K562 (cell line): ENCODE measurements around the gene CD300A. TPM values are rescaled to one million over a fixed set of nuclear protein-coding genes. Genes with fewer than 3 reads are reported as not detected.

ENCODE experiments used
- CBFA2T3 ChIP-seq: fragments of 450-650 bp; IDR thresholded peaks from 2 replicates; pipeline ENCODE4 v1.6.1; 2017
- FOSL1 ChIP-seq: fragments of 200-800 bp; sonication (Bioruptor generic); conservative IDR thresholded peaks from 2 replicates; pipeline ENCODE4 v1.6.1; 2016; ENCODE audit warnings: missing genetic modification characterization, missing compliant biosample characterization
- HDGF ChIP-seq: fragments of 450-650 bp; IDR thresholded peaks from 2 replicates; pipeline ENCODE4 v1.6.1; 2016
- HNRNPLL ChIP-seq: fragments of 200-400 bp; formaldehyde crosslinking; IDR thresholded peaks from 2 replicates; pipeline ENCODE4 v1.6.1; 2017; ENCODE audit warnings: low read length, low read depth, mild to moderate bottlenecking; ENCODE audit not compliant: poor library complexity, severe bottlenecking
- KLF16 ChIP-seq: IDR thresholded peaks from 2 replicates; pipeline ENCODE4 v1.6.1; 2016; ENCODE audit warnings: antibody characterized with exemption
- NCOA2 ChIP-seq, 2 experiments: fragments of 450-650 bp; IDR thresholded peaks; 2 replicates each; pipeline ENCODE4 v1.6.1; 2018; ENCODE audit warnings: mild to moderate bottlenecking in 2 of 2, moderate library complexity in 1 of 2; ENCODE audit not compliant: partially characterized antibody in 2 of 2
- RBM34 ChIP-seq: fragments of 200-400 bp; formaldehyde crosslinking; IDR thresholded peaks from 2 replicates; pipeline ENCODE4 v1.6.1; 2018; ENCODE audit warnings: low read length, borderline replicate concordance; ENCODE audit not compliant: insufficient read depth
- SMC3 ChIP-seq: conservative IDR thresholded peaks from 2 replicates; pipeline ENCODE4 v1.6.1; 2011; ENCODE audit warnings: low read depth, low read length, improper control_type of control experiment; ENCODE audit not compliant: insufficient read depth
- SOX6 ChIP-seq: fragments of 450-650 bp; IDR thresholded peaks from 2 replicates; pipeline ENCODE4 v1.6.1; 2014; ENCODE audit warnings: mild to moderate bottlenecking
- SP1 ChIP-seq: sonication (generic); formaldehyde crosslinking; IDR thresholded peaks from 2 replicates; pipeline ENCODE4 v1.8.1; 2022; ENCODE audit warnings: mild to moderate bottlenecking, missing genetic modification reagents
- TAF9B ChIP-seq: fragments of 450-650 bp; IDR thresholded peaks from 2 replicates; pipeline ENCODE4 v1.6.1; 2018; ENCODE audit warnings: mild to moderate bottlenecking; ENCODE audit not compliant: partially characterized antibody
- WHSC1 ChIP-seq: IDR thresholded peaks from one replicate; pipeline ENCODE4 v1.6.1; 2012; ENCODE audit warnings: low read length, control low read depth, inconsistent platforms
- ZFP36 ChIP-seq: fragments of 150-350 bp; IDR thresholded peaks from 2 replicates; pipeline ENCODE4 v1.6.1; 2018; ENCODE audit warnings: low read length, low read depth; ENCODE audit not compliant: partially characterized antibody
- ZNF75A ChIP-seq: fragments of 450-650 bp; formaldehyde crosslinking; IDR thresholded peaks from 2 replicates; pipeline ENCODE4 v1.4.0; 2020; ENCODE audit warnings: mild to moderate bottlenecking
- polyA plus RNA-seq, 8 experiments: library from polyadenylated mRNA; depleted of rRNA in 4 of 8; stranded (reverse) in 5 of 8; unstranded in 3 of 8; fragments of >200 nt; fragmentation: Nextera tagmentation in 2 of 8; fragmentation: Illumina TruSeq in 1 of 8; extraction: Ambion mirVana in 2 of 8; extraction: Trizol in 1 of 8; gene quantifications; 2 replicates each; pipeline versions ENCODE4 v1.2.1 to v1.2.3, GENCODE V29; 2011 to 2014; ENCODE audit warnings: inconsistent platforms in 1 of 8, missing spikeins in 1 of 8
- total RNA-seq, 7 experiments: library from RNA; depleted of rRNA in 6 of 7; stranded (reverse); fragments of >200 nt in 6 of 7; fragmentation: Illumina TruSeq in 2 of 7; extraction: Trizol in 2 of 7; gene quantifications; 2 replicates each; pipeline versions ENCODE4 v1.2.1 to v1.2.3, GENCODE V29; 2011 to 2021; ENCODE audit warnings: low replicate concordance in 1 of 7
- TF ChIP-seq, protein P1 (sequence below): fragments of 450-650 bp; formaldehyde crosslinking; conservative IDR thresholded peaks from 2 replicates; pipeline ENCODE4 v1.4.0; 2022; ENCODE audit warnings: mild to moderate bottlenecking, missing genetic modification characterization
- TF ChIP-seq, protein P2 (sequence below), 2 experiments: fragments of 450-650 bp in 1 of 2; sonication (generic) in 1 of 2; formaldehyde crosslinking in 1 of 2; IDR thresholded peaks in 1 of 2; conservative IDR thresholded peaks in 1 of 2; 2 replicates each; pipeline versions ENCODE4 v1.6.1 to v1.8.1; 2016 to 2023; ENCODE audit warnings: mild to moderate bottlenecking in 2 of 2, moderate library complexity in 2 of 2, inconsistent platforms in 1 of 2, missing genetic modification reagents in 1 of 2
- TF ChIP-seq, protein P3 (sequence below), 3 experiments: fragments of 200-800 bp in 1 of 3; sonication (Bioruptor generic) in 1 of 3; sonication (generic) in 1 of 3; formaldehyde crosslinking in 1 of 3; IDR thresholded peaks; 2 replicates each; pipeline versions ENCODE4 v1.6.1 to v1.8.0; 2016 to 2022; ENCODE audit warnings: mild to moderate bottlenecking in 2 of 3, missing compliant biosample characterization in 2 of 3, missing genetic modification characterization in 2 of 3, missing genetic modification reagents in 1 of 3
- TF ChIP-seq, protein P4 (sequence below), 2 experiments: fragments of 450-650 bp; conservative IDR thresholded peaks; 2 replicates each; pipeline ENCODE4 v1.6.1; 2017; ENCODE audit warnings: mild to moderate bottlenecking in 2 of 2, moderate library complexity in 2 of 2
- TF ChIP-seq, protein P5 (sequence below): fragments of 450-650 bp; formaldehyde crosslinking; IDR thresholded peaks from 2 replicates; pipeline ENCODE4 v1.4.0; 2020; ENCODE audit warnings: mild to moderate bottlenecking, moderate library complexity

CD300A gene
- total and polyA plus RNA-seq, 9 of the 15 experiments (the other 6 are each of a cell fraction or from before 2014, with no cell fraction given), result 0.21 to 1.7 (median 0.41) TPM; not detected in 1

DNA sequence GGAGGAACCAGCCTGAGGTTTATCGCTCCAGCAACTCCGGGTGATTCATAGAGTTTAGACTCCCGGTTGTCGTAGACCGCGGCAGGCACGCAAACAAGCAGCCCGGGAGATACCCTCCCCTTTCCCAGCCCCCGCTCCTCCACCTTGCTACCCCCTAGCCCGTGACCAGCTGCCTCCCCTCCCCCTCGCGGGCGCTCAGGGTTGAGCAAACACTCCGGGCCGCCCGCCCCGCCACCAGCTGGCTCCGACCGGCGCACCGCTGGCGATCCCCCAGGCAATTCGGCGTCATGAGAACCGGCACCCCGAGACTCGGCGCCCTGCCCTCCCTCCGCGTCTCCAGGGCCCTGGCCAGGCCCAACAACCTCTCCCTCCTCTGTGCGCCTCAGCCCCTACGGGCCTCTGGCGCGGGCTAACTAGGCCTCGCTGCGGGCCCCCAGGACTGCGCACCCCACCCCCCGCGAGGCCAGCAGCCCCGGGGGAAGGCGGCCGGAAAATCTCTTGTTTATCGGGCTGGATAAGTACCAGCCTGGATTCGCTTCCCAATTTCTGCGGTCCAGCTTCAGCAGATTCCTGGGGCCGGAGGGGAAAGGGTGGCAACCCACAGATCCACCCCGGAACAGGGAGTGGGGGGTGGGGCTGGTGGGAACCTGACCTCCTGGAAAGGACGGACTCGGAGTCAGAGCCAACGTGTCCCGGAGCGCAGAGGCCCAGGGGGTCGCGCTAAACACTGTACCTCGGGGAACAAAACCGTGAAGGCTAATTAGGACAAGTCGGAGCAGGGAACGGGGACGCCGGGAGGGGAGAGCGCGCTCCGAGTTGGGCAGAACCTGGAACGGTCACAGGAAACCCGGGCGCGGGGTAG lies 35.5 kb upstream of the CD300A start (continued):
- TF ChIP-seq TAF9B (no peak), HDGF (no peak), SOX6 (0 out of 2 replicates have a peak, but pooled peaks have one; percentile 38), RBM34 (no peak), NCOA2 (IDR thresholded peaks at IDR 0.05; ENCODE audit: partially characterized antibody in 2 of 2) (no peak), HNRNPLL (peak; percentile 68), SP1 (CRISPR knock-in tag) (peak; percentile 12; the same call in 1 of the 2 replicates), ZFP36 (no peak), SMC3 (no peak), ZNF75A (CRISPR knock-in tag) (no peak), WHSC1 (no peak), FOSL1 (peak; percentile 94), KLF16 (peak; percentile 38; the same call in 1 of the 2 replicates), CBFA2T3 (peak; percentile 51)
- TF ChIP-seq, protein P1, sequence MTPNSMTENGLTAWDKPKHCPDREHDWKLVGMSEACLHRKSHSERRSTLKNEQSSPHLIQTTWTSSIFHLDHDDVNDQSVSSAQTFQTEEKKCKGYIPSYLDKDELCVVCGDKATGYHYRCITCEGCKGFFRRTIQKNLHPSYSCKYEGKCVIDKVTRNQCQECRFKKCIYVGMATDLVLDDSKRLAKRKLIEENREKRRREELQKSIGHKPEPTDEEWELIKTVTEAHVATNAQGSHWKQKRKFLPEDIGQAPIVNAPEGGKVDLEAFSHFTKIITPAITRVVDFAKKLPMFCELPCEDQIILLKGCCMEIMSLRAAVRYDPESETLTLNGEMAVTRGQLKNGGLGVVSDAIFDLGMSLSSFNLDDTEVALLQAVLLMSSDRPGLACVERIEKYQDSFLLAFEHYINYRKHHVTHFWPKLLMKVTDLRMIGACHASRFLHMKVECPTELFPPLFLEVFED (CRISPR knock-in tag), result no peak
- TF ChIP-seq, protein P2, sequence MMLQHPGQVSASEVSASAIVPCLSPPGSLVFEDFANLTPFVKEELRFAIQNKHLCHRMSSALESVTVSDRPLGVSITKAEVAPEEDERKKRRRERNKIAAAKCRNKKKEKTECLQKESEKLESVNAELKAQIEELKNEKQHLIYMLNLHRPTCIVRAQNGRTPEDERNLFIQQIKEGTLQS (IDR thresholded peaks at IDR 0.05), result 0 out of 2 replicates have a peak, but pooled peaks have one; percentile 15
- TF ChIP-seq, protein P2 (CRISPR knock-in tag; conservative IDR thresholded peaks at IDR 0.05), result no peak
- TF ChIP-seq, protein P3, sequence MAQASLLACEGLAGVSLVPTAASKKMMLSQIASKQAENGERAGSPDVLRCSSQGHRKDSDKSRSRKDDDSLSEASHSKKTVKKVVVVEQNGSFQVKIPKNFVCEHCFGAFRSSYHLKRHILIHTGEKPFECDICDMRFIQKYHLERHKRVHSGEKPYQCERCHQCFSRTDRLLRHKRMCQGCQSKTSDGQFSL (CRISPR knock-in tag; IDR thresholded peaks at IDR 0.05), result peak; percentile 54; the same call in 1 of the 2 replicates
- TF ChIP-seq, protein P3 (tag; IDR thresholded peaks at IDR 0.05), result no peak
- TF ChIP-seq, protein P4, sequence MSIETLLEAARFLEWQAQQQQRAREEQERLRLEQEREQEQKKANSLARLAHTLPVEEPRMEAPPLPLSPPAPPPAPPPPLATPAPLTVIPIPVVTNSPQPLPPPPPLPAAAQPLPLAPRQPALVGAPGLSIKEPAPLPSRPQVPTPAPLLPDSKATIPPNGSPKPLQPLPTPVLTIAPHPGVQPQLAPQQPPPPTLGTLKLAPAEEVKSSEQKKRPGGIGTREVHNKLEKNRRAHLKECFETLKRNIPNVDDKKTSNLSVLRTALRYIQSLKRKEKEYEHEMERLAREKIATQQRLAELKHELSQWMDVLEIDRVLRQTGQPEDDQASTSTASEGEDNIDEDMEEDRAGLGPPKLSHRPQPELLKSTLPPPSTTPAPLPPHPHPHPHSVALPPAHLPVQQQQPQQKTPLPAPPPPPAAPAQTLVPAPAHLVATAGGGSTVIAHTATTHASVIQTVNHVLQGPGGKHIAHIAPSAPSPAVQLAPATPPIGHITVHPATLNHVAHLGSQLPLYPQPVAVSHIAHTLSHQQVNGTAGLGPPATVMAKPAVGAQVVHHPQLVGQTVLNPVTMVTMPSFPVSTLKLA (conservative IDR thresholded peaks at IDR 0.05), result peak in 1 of 2 experiments; percentile 39; a peak in 1 of 4 replicates
- TF ChIP-seq, protein P5, sequence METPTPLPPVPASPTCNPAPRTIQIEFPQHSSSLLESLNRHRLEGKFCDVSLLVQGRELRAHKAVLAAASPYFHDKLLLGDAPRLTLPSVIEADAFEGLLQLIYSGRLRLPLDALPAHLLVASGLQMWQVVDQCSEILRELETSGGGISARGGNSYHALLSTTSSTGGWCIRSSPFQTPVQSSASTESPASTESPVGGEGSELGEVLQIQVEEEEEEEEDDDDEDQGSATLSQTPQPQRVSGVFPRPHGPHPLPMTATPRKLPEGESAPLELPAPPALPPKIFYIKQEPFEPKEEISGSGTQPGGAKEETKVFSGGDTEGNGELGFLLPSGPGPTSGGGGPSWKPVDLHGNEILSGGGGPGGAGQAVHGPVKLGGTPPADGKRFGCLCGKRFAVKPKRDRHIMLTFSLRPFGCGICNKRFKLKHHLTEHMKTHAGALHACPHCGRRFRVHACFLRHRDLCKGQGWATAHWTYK (CRISPR knock-in tag), result peak; percentile 20; the same call in 1 of the 2 replicates
